Endothelial cell of umbilical vein (primary cell): ENCODE measurements around the gene NXF1. TPM values are rescaled to one million over a fixed set of nuclear protein-coding genes. Genes with fewer than 3 reads are reported as not detected.

Source experiments
- BruUV-seq: library from RNA; stranded (reverse); fragments of 400-500 nt; replicated peaks from 2 replicates; lab custom pipeline; 2021; lab: Mats Ljungman, UMichigan
- CTCF ChIA-PET: fragments of 300-600, 350-600 bp; sonication (Branson Sonifier 250); formaldehyde crosslinking; loops from one replicate; lab custom pipeline; 2021; ENCODE audit warnings: antibody characterized with exemption, inconsistent platforms; lab: Charles Lee
- POLR2A ChIA-PET: fragments of 300-600, 350-600 bp; sonication (Branson Sonifier 250); formaldehyde crosslinking; loops from one replicate; lab custom pipeline; 2021; ENCODE audit warnings: antibody characterized with exemption, inconsistent platforms; lab: Charles Lee
- DNase-seq: peaks from one replicate; pipeline ENCODE4 v3.0.0-alpha.2; 2011; ENCODE audit warnings: low read depth, low spot score
- FAIRE-seq: peaks from 2 replicates; lab custom pipeline; 2011; peaks lifted over from hg19 to GRCh38; lab: Jason Lieb, UNC
- H2AFZ ChIP-seq: 2 replicates; pipeline ENCODE4 v1.6.0; 2012; ENCODE audit warnings: low read depth, low read length, control low read depth, inconsistent platforms
- H3K27ac ChIP-seq: 2 replicates; pipeline ENCODE4 v1.5.1; 2011; ENCODE audit warnings: low read depth, mild to moderate bottlenecking, control low read depth, low read length, moderate library complexity; ENCODE audit not compliant: insufficient read depth
- H3K27me3 ChIP-seq, 2 experiments: 2 replicates each; pipeline versions ENCODE4 v1.6.0 to v1.6.1; 2011; ENCODE audit warnings: low read length in 2 of 2, mixed read lengths in 1 of 2; ENCODE audit not compliant: control insufficient read depth in 2 of 2, insufficient read depth in 2 of 2
- H3K36me3 ChIP-seq, 2 experiments: 2 replicates in 1 of 2; 3 replicates in 1 of 2; pipeline ENCODE4 v1.5.1; 2011; ENCODE audit warnings: low read length in 2 of 2, mild to moderate bottlenecking in 1 of 2, moderate library complexity in 1 of 2; ENCODE audit not compliant: control insufficient read depth in 2 of 2, insufficient read depth in 2 of 2; ENCODE audit errors: extremely low read depth in 1 of 2
- H3K4me1 ChIP-seq: 3 replicates; pipeline ENCODE4 v1.5.1; 2011; ENCODE audit warnings: mild to moderate bottlenecking, low read length; ENCODE audit not compliant: control insufficient read depth, insufficient read depth; ENCODE audit errors: extremely low read depth
- H3K4me2 ChIP-seq: 2 replicates; pipeline ENCODE4 v1.6.1; 2011; ENCODE audit warnings: low read length, control low read depth, mixed read lengths; ENCODE audit not compliant: insufficient read depth
- H3K4me3 ChIP-seq, 3 experiments: fragments of 200-600 bp in 1 of 3; sonication (generic), shearing (Covaris generic) in 1 of 3; replicated peaks in 1 of 3; 2 replicates each; pipeline ENCODE4 v1.5.1; 2011 to 2016; ENCODE audit warnings: control low read depth in 3 of 3, low read length in 3 of 3, mild to moderate bottlenecking in 2 of 3, inconsistent platforms in 1 of 3, low read depth in 1 of 3, moderate library complexity in 1 of 3; ENCODE audit not compliant: insufficient read depth in 1 of 3
- H3K79me2 ChIP-seq: 2 replicates; pipeline ENCODE4 v1.6.0; 2012; ENCODE audit warnings: low read length, inconsistent platforms; ENCODE audit not compliant: control insufficient read depth, insufficient read depth
- H3K9ac ChIP-seq: replicated peaks from 2 replicates; pipeline ENCODE3; 2011; ENCODE audit warnings: low read length, control low read depth; ENCODE audit not compliant: insufficient read depth; ENCODE audit errors: extremely low read depth
- H3K9me1 ChIP-seq: replicated peaks from 3 replicates; pipeline ENCODE4 v1.6.0; 2011; ENCODE audit warnings: mild to moderate bottlenecking, low read length; ENCODE audit not compliant: control insufficient read depth, insufficient read depth; ENCODE audit errors: extremely low read depth
- H3K9me3 ChIP-seq: replicated peaks from 2 replicates; pipeline ENCODE4 v1.5.1; 2012; ENCODE audit warnings: low read length, inconsistent platforms; ENCODE audit not compliant: control insufficient read depth, insufficient read depth
- H4K20me1 ChIP-seq: replicated peaks from 2 replicates; pipeline ENCODE3; 2011; ENCODE audit warnings: mild to moderate bottlenecking, low read length; ENCODE audit not compliant: control insufficient read depth, insufficient read depth; ENCODE audit errors: extremely low read depth
- CTCF ChIP-seq, 2 donors: IDR thresholded peaks; 1 replicate in 1 of 2; 2 replicates in 1 of 2; pipeline ENCODE4 v1.5.1; 2011; ENCODE audit warnings: low read length in 2 of 2, mild to moderate bottlenecking in 2 of 2, moderate library complexity in 2 of 2, control low read depth in 1 of 2, inconsistent platforms in 1 of 2, low read depth in 1 of 2; ENCODE audit not compliant: insufficient read depth in 1 of 2; ENCODE audit errors: extremely low read depth in 1 of 2
- EZH2 ChIP-seq: IDR thresholded peaks from 2 replicates; pipeline ENCODE4 v1.6.1; 2012; ENCODE audit warnings: borderline replicate concordance, low read depth, mild to moderate bottlenecking, moderate library complexity, low read length, inconsistent platforms; ENCODE audit not compliant: severe bottlenecking
- FOS ChIP-seq: IDR thresholded peaks from 2 replicates; pipeline ENCODE4 v1.6.1; 2011; ENCODE audit warnings: mild to moderate bottlenecking, low read length, moderate library complexity, borderline replicate concordance; ENCODE audit not compliant: insufficient read depth
- GATA2 ChIP-seq: IDR thresholded peaks from 2 replicates; pipeline ENCODE4 v1.7.0; 2011; ENCODE audit warnings: low read depth, mild to moderate bottlenecking, moderate library complexity, mixed read lengths, low read length; ENCODE audit not compliant: insufficient read length, insufficient read depth
- JUN ChIP-seq: IDR thresholded peaks from 2 replicates; pipeline ENCODE4 v1.6.1; 2011; ENCODE audit warnings: borderline replicate concordance, low read depth; ENCODE audit not compliant: insufficient read length, insufficient read depth
- MAX ChIP-seq: IDR thresholded peaks from 2 replicates; pipeline ENCODE4 v1.6.1; 2011; ENCODE audit not compliant: insufficient read depth, insufficient read length
- MYC ChIP-seq: IDR thresholded peaks from one replicate; pipeline ENCODE4 v1.6.1; 2011; ENCODE audit warnings: mild to moderate bottlenecking, low read depth, low read length
- POLR2A ChIP-seq: IDR thresholded peaks from 2 replicates; pipeline ENCODE4 v1.6.1; 2012; ENCODE audit warnings: low read depth, mild to moderate bottlenecking, control low read depth, low read length
- POLR2AphosphoS5 ChIP-seq: IDR thresholded peaks from 2 replicates; pipeline ENCODE4 v1.6.1; 2012; ENCODE audit warnings: low read depth, mild to moderate bottlenecking, control low read depth, low read length, moderate library complexity; ENCODE audit not compliant: insufficient read depth
- dilution Hi-C: fragments of 300-500 bp; cut with MboI; formaldehyde crosslinking; loops from one replicate; pipeline ENCODE4 v1.15.0; 2019; ENCODE audit warnings: low sequenced_read_pairs; ENCODE audit not compliant: extremely low pct_ligation_motif_present
- intact Hi-C: fragments of 100-400 bp; cut with micrococcal nuclease; formaldehyde crosslinking; loops from one replicate; pipeline ENCODE4 v1.10.0; 2022
- polyA plus RNA-seq, 4 experiments: library from polyadenylated mRNA; depleted of rRNA in 3 of 4; stranded (reverse) in 3 of 4; unstranded in 1 of 4; fragments of >200 nt; gene quantifications; 2 replicates each; pipeline versions ENCODE4 v1.2.1 to v1.2.3, GENCODE V29; 2011 to 2012; ENCODE audit warnings: missing spikeins in 1 of 4
- total RNA-seq: library from RNA; stranded (reverse); gene quantifications from 2 replicates; pipeline ENCODE4 v1.2.3, GENCODE V29; 2021

The NXF1 gene
- total and polyA plus RNA-seq, 2 donors (not counting 3 experiments of a cell fraction or from before 2014, with no cell fraction given) = 74.4 to 101 TPM

- Histone ChIP-seq H3K4me2 (no peak overlapping the region), H3K27me3 (no peaks in the 10 kb centered on the region), H4K20me1 (no peaks in the 10 kb centered on the region), H2AFZ (no peak overlapping the region), H3K9ac (no peak overlapping the region), H3K4me3 (no peak overlapping the region), H3K9me3 (no peaks in the 10 kb centered on the region), H3K79me2 (no peaks in the 10 kb centered on the region), H3K4me1 (peaks cover 7% of the 10 kb centered on the region), H3K36me3 (no peaks in the 10 kb centered on the region), H3K9me1 (no peaks in the 10 kb centered on the region), H3K27ac (no peak overlapping the region)
- dilution Hi-C loops (no loop called here), intact Hi-C loops (no loop called here)
- FAIRE-seq (no peak), DNase-seq (no peak)
- POLR2A ChIA-PET = no interaction called here
- no peak for TF ChIP-seq FOS
- no peak for TF ChIP-seq EZH2
- TF ChIP-seq MAX = no peak
- TF ChIP-seq POLR2AphosphoS5 = no peak
- no peak for TF ChIP-seq GATA2
- TF ChIP-seq POLR2A = no peak
- no peak for TF ChIP-seq CTCF (IDR thresholded peaks at IDR 0.05; ENCODE audit: extremely low read depth in 1 of 2, insufficient read depth in 1 of 2, low read depth in 1 of 2, low read length in 2 of 2)
- TF ChIP-seq MYC = no peak
- TF ChIP-seq JUN = no peak
- CTCF ChIA-PET = interaction anchor here (0.7 kb wide), 1 partner anchor 57 kb away, joined by 3 read pairs; no protein-coding TSS in a partner anchor
- BruUV-seq = no TSS peak
These were observed 40.9 kb upstream of the NXF1 start for GRCh38 chr11:62846177-62846576.
